ENCODE data around the gene RUNX3. TPM values are rescaled to one million over a fixed set of nuclear protein-coding genes. Genes with fewer than 3 reads are reported as not detected.

Gene RUNX3
- total RNA-seq, 2 donors from 2014 or later: 116 to 145 TPM

DNA sequence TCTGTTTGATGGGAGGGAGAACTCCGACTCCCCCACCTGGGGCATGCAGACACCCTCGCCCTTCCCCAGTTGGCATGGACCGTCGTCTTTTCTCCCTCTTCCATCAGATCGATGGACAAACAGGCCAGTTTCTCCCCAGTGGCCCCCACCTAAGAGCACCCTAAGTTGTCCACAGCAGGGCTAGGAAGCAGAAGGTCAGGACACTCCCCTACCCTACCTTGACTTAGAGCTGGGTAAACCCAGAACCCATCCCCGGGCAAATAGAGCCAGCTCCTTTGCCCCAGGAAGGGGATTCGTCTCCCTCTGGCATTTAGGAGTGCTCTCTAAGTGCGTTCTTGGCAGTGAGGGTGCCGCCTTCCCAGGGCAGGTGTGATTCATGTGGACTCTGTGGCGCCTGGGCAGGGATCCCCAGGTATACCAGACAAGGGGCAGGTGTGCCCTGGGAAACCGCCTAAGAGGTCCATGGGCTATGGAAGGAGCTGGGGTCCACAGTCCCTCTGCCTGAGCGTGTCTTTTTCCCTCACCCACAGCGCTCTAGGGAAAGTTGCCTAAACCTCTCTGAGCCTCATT, 2.7 kb upstream of the RUNX3 start:
- H3K4me1 Mint-ChIP-seq: peaks cover 30% of the 10 kb centered on the region

DNA sequence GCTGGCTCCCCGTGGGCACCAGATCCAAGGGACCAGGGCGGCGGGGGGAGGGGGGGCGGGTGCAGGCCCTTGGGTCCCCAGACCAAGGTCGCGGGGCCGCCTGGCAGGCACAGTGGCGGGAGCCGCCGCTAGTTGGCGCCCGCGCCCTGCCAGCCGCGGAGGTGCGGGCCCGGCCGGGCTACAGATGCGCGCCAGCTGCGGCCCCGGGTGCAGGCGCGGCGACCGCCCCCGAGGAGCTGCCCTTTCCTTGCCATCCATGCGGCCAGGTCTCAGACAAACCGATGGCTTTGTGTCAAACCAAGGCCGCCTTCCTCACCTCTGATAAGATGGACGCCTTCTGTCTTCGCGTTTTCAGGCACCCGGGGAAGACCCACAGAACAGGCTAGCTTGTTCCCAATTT, 2.2 kb upstream of the RUNX3 start:
- Mint-ChIP-seq H3K4me1 (peaks cover 26% of the 10 kb centered on the region), H3K36me3 (ENCODE audit: low read depth) (peaks cover 84% of the 10 kb centered on the region), H3K27ac (peak overlapping the region; percentile 81), H3K9me3 (no peaks in the 10 kb centered on the region), H3K27me3 (no peaks in the 10 kb centered on the region), H3K4me3 (peak overlapping the region; percentile 78)
- ATAC-seq (replicated peaks): peak; percentile 39

More for the DNA sequence above, 2.7 kb upstream of the RUNX3 start:
- no peaks in the 10 kb centered on the region for H3K9me3 Mint-ChIP-seq
- ATAC-seq (replicated peaks): no peak
- peaks cover 84% of the 10 kb centered on the region for H3K36me3 Mint-ChIP-seq (ENCODE audit: low read depth)
- H3K27ac Mint-ChIP-seq: peak overlapping the region; percentile 81
- H3K4me3 Mint-ChIP-seq: peak overlapping the region; percentile 78
- H3K27me3 Mint-ChIP-seq: no peaks in the 10 kb centered on the region

DNA sequence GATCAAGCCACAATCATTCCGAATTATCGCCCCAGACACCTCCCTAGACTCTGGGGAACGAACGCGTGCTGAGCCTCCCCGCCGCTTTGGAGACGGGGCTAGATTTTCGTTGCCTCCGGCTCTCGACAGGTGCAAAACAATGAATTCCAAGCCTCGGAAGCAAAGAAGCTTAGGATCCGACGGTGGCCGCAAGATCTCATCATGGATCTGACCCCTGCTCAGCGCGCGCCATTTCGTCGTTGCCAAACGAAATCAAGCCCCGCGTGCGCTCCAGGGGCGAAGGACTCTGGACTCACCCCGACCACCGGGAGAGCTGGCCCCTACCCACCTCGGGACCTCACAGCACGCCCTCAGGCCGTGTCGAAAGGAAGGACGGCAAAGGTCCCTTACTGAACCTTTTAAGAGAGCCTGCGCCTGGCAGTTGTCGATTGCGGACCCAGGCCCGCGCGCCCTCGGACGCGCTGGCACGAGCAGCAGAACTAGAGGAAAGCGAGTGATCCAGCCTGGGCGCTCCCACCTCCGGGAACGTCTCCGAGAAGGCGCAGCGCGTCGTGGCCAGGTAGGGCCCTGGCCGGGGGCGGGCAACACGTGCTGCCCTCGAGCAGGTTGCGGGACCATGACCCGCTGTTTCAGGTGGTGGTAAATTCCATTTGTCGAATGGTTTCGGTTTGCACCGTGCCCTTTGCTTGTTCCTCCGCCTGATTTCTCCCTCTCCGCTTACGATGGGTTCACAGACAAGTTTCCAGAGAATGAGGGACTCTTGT, 1.6 kb upstream of the RUNX3 start:
- Mint-ChIP-seq H3K27ac (peak overlapping the region; percentile 58), H3K4me1 (peaks cover 23% of the 10 kb centered on the region), H3K9me3 (no peaks in the 10 kb centered on the region), H3K36me3 (ENCODE audit: low read depth) (peaks cover 84% of the 10 kb centered on the region), H3K4me3 (peak overlapping the region; percentile 76), H3K27me3 (no peaks in the 10 kb centered on the region)
- ATAC-seq (replicated peaks): no peak

DNA sequence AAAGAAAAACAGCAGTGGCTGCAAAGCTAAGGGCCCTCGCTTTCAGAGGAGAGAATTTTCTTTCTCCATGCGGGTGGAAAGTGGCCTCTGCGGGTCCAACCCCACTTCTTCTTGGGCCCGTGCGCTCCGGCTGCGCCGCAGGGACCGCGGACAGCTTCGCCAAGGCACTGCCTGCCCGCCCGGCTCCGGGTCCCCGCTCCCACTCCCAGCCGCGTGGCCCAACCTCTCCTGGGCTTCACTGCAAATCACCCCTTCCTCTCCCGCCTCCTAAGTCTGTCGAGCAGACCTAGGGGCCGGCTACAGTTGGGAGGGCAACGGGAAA, 1.0 kb upstream of the RUNX3 start:
- H3K9me3 Mint-ChIP-seq: no peaks in the 10 kb centered on the region
- H3K36me3 Mint-ChIP-seq (ENCODE audit: low read depth): peaks cover 84% of the 10 kb centered on the region
- H3K4me3 Mint-ChIP-seq: peak overlapping the region; percentile 76
- ATAC-seq (replicated peaks): no peak
- H3K27me3 Mint-ChIP-seq: no peaks in the 10 kb centered on the region
- H3K27ac Mint-ChIP-seq: peak overlapping the region; percentile 58
- H3K4me1 Mint-ChIP-seq: peaks cover 26% of the 10 kb centered on the region

DNA sequence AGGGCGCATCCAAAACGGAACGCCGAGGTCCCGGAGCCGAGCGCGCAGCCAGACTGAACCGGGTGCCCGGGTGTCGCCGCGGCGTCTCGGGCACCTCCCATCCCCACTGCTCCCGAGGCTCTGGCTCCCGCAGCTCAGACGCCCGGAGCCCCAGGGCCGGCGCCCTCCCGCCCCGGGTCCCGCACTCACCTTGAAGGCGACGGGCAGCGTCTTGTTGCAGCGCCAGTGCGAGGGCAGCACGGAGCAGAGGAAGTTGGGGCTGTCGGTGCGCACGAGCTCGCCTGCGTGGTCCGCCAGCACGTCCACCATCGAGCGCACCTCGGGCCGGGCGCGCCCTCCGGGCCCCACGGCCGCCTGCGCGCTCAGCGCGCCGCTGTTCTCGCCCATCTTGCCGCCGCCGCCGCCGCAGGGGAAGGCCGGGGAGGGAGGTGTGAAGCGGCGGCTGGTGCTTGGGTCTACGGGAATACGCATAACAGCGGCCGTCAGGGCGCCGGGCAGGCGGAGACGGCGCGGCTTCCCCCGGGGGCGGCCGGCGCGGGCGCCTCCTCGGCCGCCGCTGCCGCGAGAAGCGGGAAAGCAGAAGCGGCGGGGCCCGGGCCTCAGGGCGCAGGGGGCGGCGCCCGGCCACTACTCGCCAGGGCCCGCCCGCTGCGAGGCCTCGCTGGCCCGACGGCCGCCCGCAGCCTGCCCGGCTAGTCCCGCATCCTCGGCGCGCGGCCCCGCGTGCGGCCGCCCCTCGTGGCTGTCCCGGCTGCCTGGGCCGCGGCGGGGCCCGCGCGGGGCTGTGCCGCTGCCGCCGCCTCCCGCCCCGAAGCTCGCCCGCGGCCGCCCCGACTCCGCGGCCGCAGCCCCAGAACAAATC, 447 bp downstream of the RUNX3 start:
- Mint-ChIP-seq H3K27me3 (no peaks in the 10 kb centered on the region), H3K4me3 (peak overlapping the region; percentile 92), H3K36me3 (ENCODE audit: low read depth) (peaks cover 86% of the 10 kb centered on the region), H3K9me3 (no peaks in the 10 kb centered on the region), H3K4me1 (peaks cover 30% of the 10 kb centered on the region), H3K27ac (peak overlapping the region; percentile 94)
- ATAC-seq (replicated peaks): peak; percentile 2

DNA sequence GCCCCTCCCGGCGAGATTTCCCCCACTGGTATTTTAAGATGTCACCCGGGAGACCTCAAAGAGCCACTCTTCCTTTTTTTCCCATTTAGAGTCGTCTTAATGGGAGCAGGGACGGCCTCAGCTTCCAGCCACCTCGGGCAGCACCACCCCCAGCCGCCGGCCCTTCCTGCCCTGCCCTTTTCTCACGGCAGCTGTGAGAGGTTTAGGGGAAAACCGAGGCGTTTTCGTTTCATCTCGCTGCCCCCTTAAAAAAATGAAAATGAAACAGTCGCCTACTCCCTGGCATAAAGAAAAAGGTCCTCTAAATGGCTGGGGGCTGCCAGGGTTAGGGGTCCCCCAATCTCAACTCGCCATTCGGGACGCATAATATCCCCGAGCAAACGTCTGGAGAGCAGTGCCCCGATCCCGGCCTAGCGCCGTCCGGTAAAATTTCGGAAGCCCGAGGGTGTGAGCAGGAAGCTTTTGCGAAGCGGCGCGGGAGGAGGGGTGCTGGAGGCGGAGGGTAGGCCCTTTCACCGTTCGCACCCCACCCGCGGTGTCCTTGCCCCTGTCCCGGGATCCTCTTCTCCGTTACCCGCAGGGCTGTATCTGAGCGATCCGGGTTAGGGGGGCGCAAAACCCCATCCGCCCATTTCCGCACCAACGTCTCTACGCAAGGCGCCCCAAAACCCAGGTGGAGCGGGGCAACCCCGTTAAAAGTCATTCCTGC, 1.2 kb downstream of the RUNX3 start:
- Mint-ChIP-seq H3K27me3 (no peaks in the 10 kb centered on the region), H3K4me3 (peak overlapping the region; percentile 92), H3K27ac (peak overlapping the region; percentile 94), H3K36me3 (ENCODE audit: low read depth) (peaks cover 86% of the 10 kb centered on the region), H3K9me3 (no peaks in the 10 kb centered on the region), H3K4me1 (peaks cover 27% of the 10 kb centered on the region)
- ATAC-seq (replicated peaks): no peak

DNA sequence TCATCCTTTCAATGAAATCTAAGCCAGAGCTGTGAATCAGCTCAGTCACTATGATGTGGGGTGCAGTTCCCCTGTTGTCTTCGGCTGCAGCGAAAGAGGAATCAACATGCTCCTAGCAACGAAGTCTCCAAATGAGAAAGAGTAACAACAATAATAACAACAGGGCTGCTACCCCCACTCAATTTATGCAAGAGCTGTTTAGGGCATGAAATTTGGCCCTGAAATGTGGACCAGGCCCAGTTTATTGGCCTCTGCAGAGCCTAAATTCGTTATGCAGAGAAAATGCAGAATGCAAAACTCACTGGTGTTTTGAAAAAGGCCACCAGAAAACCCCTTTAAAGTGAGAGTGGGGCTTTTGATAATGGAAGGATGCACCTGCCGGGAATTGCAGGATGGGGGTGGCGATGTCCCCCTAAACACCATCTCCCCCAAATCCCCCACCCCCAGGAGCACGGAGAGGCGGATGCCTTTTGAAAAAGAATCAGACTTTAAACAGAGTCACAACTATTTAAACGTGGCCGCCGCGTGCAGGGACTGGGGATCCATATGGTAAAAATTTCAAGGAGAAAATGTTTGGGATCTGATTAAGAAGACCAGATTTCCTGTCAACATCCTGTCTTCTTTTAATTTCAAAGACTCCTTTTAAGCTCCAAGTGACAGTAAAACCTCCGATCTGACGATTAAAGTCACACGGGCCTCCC, 1.9 kb downstream of the RUNX3 start:
- Mint-ChIP-seq H3K36me3 (ENCODE audit: low read depth) (peaks cover 86% of the 10 kb centered on the region), H3K4me3 (peak overlapping the region; percentile 92), H3K9me3 (no peaks in the 10 kb centered on the region), H3K27ac (peak overlapping the region; percentile 94), H3K27me3 (no peaks in the 10 kb centered on the region), H3K4me1 (peaks cover 23% of the 10 kb centered on the region)
- ATAC-seq (replicated peaks): no peak

DNA sequence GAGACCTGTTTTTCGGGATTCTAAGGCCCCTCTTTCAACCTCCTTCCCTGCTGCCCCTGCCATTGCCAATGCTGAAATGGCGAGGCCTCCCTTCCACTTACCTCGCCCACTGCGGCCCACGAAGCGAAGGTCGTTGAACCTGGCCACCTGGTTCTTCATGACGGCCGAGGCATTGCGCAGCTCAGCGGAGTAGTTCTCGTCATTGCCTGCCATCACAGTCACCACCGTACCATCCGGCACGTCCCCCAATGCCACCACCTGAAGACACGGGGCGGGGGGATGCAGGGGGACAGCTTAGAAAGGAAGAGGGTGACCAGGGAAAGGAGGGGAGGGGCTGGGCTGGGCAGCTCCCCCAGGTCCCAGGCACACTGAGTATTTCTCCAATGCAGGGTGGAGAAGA, 2.6 kb downstream of the RUNX3 start:
- no peak for ATAC-seq (replicated peaks)
- Mint-ChIP-seq H3K27ac (peak overlapping the region; percentile 94), H3K27me3 (no peaks in the 10 kb centered on the region), H3K9me3 (no peaks in the 10 kb centered on the region), H3K4me1 (peaks cover 22% of the 10 kb centered on the region), H3K4me3 (peak overlapping the region; percentile 92), H3K36me3 (ENCODE audit: low read depth) (peaks cover 86% of the 10 kb centered on the region)

DNA sequence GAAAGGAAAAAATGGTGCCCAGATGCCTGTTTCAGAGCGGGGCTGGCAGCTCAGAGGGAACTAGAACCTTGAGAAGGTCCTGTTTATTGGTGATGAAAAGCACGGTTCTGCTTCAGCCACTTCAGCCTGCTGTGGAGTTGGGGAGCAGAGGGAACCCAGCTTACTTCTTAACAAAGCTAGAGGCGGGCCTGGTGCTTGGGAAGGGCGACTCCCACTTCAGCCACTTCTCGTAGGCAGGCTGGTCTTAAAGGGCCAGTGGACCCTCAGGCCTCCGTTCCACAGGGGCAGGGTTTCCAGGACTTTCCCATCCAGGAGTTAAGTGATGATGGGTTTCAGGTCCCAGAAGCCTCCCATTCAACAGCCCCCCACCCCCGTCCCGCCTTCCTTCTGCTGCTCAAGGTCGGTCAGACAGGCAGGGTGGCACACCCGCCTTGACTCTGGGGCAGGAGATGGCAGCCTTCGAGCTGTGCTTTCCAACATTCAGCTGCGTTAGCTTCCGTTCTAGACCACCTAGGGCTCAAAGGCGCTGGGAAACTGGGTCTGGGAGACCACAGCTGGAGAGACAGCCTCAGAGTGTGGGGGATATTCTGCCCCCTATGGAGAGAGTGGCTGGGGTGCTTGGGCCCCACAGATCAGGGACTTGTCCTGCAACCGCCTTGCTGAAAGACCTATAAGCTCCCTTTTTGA, 3.4 kb downstream of the RUNX3 start:
- peak overlapping the region; percentile 92 for H3K4me3 Mint-ChIP-seq
- no peaks in the 10 kb centered on the region for H3K9me3 Mint-ChIP-seq
- peaks cover 27% of the 10 kb centered on the region for H3K4me1 Mint-ChIP-seq
- H3K27me3 Mint-ChIP-seq: no peaks in the 10 kb centered on the region
- peaks cover 91% of the 10 kb centered on the region for H3K36me3 Mint-ChIP-seq (ENCODE audit: low read depth)
- no peak for ATAC-seq (replicated peaks)
- H3K27ac Mint-ChIP-seq: peak overlapping the region; percentile 94

DNA sequence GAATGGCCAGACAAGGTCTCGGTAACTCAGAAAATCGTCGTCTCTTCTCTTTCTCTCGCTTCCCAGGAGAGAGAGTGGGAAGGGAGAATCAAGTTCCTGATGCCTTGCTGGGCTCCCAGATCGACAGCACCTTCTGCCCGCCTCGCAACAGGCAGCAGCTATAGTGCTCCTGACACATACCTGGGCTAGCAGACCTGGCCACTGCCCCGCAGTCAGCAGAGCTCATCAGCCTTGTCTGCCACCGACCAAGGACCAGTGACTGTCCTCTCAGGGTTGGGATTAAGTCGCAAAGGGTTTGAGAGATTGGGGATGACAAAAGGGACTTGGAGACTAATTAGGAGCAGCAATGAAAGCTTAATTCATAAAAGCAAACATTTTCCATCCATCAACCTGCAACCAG, 4.1 kb downstream of the RUNX3 start:
- Mint-ChIP-seq H3K4me1 (peaks cover 27% of the 10 kb centered on the region), H3K4me3 (peak overlapping the region; percentile 92), H3K36me3 (ENCODE audit: low read depth) (peaks cover 92% of the 10 kb centered on the region), H3K27ac (peak overlapping the region; percentile 94), H3K27me3 (no peaks in the 10 kb centered on the region), H3K9me3 (no peaks in the 10 kb centered on the region)
- ATAC-seq (replicated peaks): no peak

DNA sequence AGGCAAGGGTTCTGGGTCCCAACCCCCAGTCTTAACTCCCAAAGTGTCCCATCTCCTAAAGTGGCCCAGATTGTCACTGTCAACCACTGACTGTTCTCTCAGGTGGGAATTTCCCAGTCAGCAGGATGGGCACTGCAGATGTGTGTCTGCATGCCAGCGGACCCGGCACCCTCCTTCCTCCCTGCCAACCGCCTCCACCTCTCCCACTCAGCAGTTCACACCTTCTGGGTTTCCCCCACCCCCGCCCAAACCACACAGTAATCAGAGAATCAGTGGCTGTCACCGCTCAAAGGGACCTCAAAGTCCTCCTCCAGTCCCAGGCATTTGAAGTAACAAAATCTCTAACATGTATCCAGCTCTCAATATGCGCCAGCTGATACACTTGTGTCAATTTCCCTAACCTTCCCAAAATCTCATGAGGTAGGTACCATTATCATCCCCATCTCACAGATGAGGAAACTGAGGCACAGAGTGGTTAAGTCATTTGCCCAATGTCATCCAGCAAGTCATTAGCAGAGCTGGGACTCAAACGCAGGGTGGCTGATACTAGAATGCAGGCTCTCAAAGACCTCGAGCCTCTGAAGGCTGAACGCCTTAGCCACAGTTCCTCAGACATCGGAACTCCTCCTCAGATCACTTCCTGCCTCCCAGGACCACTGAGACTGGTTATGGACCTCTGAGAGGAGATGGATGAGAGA, 4.8 kb downstream of the RUNX3 start:
- ATAC-seq (replicated peaks): peak; percentile 55
- peaks cover 92% of the 10 kb centered on the region for H3K36me3 Mint-ChIP-seq (ENCODE audit: low read depth)
- H3K9me3 Mint-ChIP-seq: no peaks in the 10 kb centered on the region
- H3K4me1 Mint-ChIP-seq: peaks cover 34% of the 10 kb centered on the region
- no peaks in the 10 kb centered on the region for H3K27me3 Mint-ChIP-seq
- peak overlapping the region; percentile 92 for H3K4me3 Mint-ChIP-seq
- H3K27ac Mint-ChIP-seq: peak overlapping the region; percentile 94

DNA sequence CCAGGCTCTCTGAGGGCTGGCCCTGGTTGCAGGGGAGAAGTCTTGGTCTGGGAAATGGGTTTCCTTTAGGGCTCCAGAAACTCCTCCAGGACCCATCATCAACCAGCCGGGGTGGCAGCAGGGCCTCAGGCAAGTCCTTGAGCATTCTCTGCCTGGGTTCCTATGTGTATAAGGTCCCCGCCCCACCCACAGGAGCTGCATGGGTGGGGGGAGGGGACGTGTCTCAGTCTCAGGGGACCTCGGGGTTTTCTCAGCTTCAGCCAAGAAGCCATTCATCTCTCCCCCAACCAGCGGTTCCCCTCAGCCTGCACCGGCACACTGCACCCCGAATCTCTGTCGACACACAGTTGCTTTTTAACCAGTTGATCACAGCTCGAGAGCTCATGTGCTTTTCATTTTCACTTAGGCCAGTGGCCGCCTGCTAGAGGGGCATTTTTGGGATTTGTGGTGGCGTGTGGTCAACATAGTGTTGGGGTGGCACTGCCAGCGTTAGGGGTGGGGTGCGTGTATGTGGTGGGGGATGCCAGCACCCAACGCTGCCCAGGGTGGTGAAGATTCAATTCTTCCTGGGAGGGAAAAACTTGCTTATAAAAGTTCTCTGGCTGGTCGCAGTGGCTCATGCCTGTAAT, 6.5 kb downstream of the RUNX3 start:
- no peaks in the 10 kb centered on the region for H3K27me3 Mint-ChIP-seq
- H3K4me3 Mint-ChIP-seq: peak overlapping the region; percentile 92
- peaks cover 41% of the 10 kb centered on the region for H3K4me1 Mint-ChIP-seq
- peaks cover 100% of the 10 kb centered on the region for H3K36me3 Mint-ChIP-seq (ENCODE audit: low read depth)
- H3K27ac Mint-ChIP-seq: peak overlapping the region; percentile 99
- no peaks in the 10 kb centered on the region for H3K9me3 Mint-ChIP-seq
- no peak for ATAC-seq (replicated peaks)
